HepG2 (cell line): ENCODE measurements around the gene LSMEM2. TPM values are rescaled to one million over a fixed set of nuclear protein-coding genes. Genes with fewer than 3 reads are reported as not detected.

Source experiments
- FOXA1 ChIP-seq, 2 experiments: fragments of 450-650 bp in 1 of 2; sonication (generic) in 1 of 2; formaldehyde crosslinking in 1 of 2; IDR thresholded peaks; 2 replicates each; pipeline versions ENCODE4 v1.4.0 to v1.6.1; 2016 to 2020; ENCODE audit warnings: missing genetic modification reagents in 1 of 2
- GFI1 ChIP-seq: sonication (generic); formaldehyde crosslinking; IDR thresholded peaks from 2 replicates; pipeline ENCODE4 v1.5.0; 2020; ENCODE audit warnings: missing genetic modification reagents, mild to moderate bottlenecking, borderline replicate concordance
- HOXD1 ChIP-seq: sonication (generic); formaldehyde crosslinking; IDR thresholded peaks from 2 replicates; pipeline ENCODE4 v1.5.0; 2020; ENCODE audit warnings: missing genetic modification reagents
- JDP2 ChIP-seq: sonication (generic); formaldehyde crosslinking; IDR thresholded peaks from 2 replicates; pipeline ENCODE4 v1.8.1; 2022; ENCODE audit warnings: missing genetic modification reagents, borderline replicate concordance
- JUNB ChIP-seq: sonication (generic); formaldehyde crosslinking; IDR thresholded peaks from 2 replicates; pipeline ENCODE4 v1.8.0; 2022; ENCODE audit warnings: missing genetic modification reagents, mild to moderate bottlenecking, borderline replicate concordance
- KAT2B ChIP-seq: fragments of 150-350 bp; IDR thresholded peaks from 2 replicates; pipeline ENCODE4 v1.6.1; 2014; ENCODE audit warnings: low read depth, low read length, borderline replicate concordance
- MBNL3 ChIP-seq: fragments of 250-450 bp; sonication (Bioruptor Pico); conservative IDR thresholded peaks from 2 replicates; pipeline ENCODE4 v1.8.0; 2022; ENCODE audit warnings: mild to moderate bottlenecking, inconsistent platforms
- PLRG1 ChIP-seq: fragments of 450-650 bp; conservative IDR thresholded peaks from 2 replicates; pipeline ENCODE4 v1.6.1; 2016
- PPARG ChIP-seq: conservative IDR thresholded peaks from 2 replicates; pipeline ENCODE4 v1.6.1; 2016; ENCODE audit warnings: missing biosample characterization, missing genetic modification reagents
- RELA ChIP-seq: sonication (generic); formaldehyde crosslinking; IDR thresholded peaks from 2 replicates; pipeline ENCODE4 v1.4.0; 2020; ENCODE audit warnings: missing genetic modification reagents
- SMARCC2 ChIP-seq: fragments of 450-650 bp; IDR thresholded peaks from 2 replicates; pipeline ENCODE4 v1.6.1; 2017; ENCODE audit warnings: antibody characterized with exemption, mild to moderate bottlenecking
- SOX6 ChIP-seq, 2 experiments: fragments of 450-650 bp in 1 of 2; sonication (generic) in 1 of 2; formaldehyde crosslinking in 1 of 2; IDR thresholded peaks; 2 replicates each; pipeline versions ENCODE4 v1.4.0 to v1.6.1; 2017 to 2020; ENCODE audit warnings: antibody characterized with exemption in 1 of 2, mild to moderate bottlenecking in 1 of 2, missing genetic modification reagents in 1 of 2
- SP1 ChIP-seq, 2 experiments: fragments of 450-650 bp in 1 of 2; sonication (generic) in 1 of 2; formaldehyde crosslinking in 1 of 2; IDR thresholded peaks; 2 replicates each; pipeline versions ENCODE4 v1.4.0 to v1.6.1; 2016 to 2020; ENCODE audit warnings: missing genetic modification reagents in 1 of 2
- XRCC5 ChIP-seq: fragments of 200-400 bp; formaldehyde crosslinking; optimal IDR thresholded peaks from 2 replicates; pipeline ENCODE3; 2017; ENCODE audit warnings: mild to moderate bottlenecking, low read length
- ZC3H4 ChIP-seq: sonication (generic); formaldehyde crosslinking; IDR thresholded peaks from 2 replicates; pipeline ENCODE4 v1.4.0; 2020; ENCODE audit warnings: missing genetic modification reagents, borderline replicate concordance
- ZNF12 ChIP-seq: sonication (generic); formaldehyde crosslinking; IDR thresholded peaks from 2 replicates; pipeline ENCODE4 v1.5.0; 2020; ENCODE audit warnings: missing genetic modification reagents
- ZNF180 ChIP-seq: sonication (generic); formaldehyde crosslinking; IDR thresholded peaks from 2 replicates; pipeline ENCODE4 v1.4.0; 2020; ENCODE audit warnings: low read depth, missing genetic modification reagents, borderline replicate concordance
- ZNF572 ChIP-seq: sonication (generic); formaldehyde crosslinking; IDR thresholded peaks from 2 replicates; pipeline ENCODE4 v1.5.1; 2020; ENCODE audit warnings: mild to moderate bottlenecking, missing genetic modification reagents
- ZNF776 ChIP-seq: sonication (generic); formaldehyde crosslinking; IDR thresholded peaks from 2 replicates; pipeline ENCODE4 v1.4.0; 2020; ENCODE audit warnings: mild to moderate bottlenecking, missing genetic modification reagents
- polyA plus RNA-seq, 8 experiments: library from polyadenylated mRNA; depleted of rRNA in 3 of 8; stranded (reverse) in 7 of 8; unstranded in 1 of 8; fragments of >200 nt; fragmentation: Illumina TruSeq in 4 of 8; extraction: Trizol in 4 of 8; gene quantifications; 2 replicates each; pipeline versions ENCODE4 v1.2.1 to v1.2.3, GENCODE V29; 2011 to 2016; ENCODE audit warnings: low read depth in 4 of 8, missing spikeins in 1 of 8, mixed read lengths in 1 of 8; ENCODE audit not compliant: insufficient read depth in 1 of 8
- total RNA-seq, 5 experiments: library from RNA; depleted of rRNA; stranded (reverse); fragments of >200 nt; fragmentation: Illumina TruSeq; extraction: Trizol; gene quantifications; 2 replicates each; pipeline ENCODE4 v1.2.3, GENCODE V29; 2016; ENCODE audit warnings: low read depth in 1 of 5
- TF ChIP-seq, protein P1 (sequence below): conservative IDR thresholded peaks from 2 replicates; pipeline ENCODE4 v1.6.1; 2018; ENCODE audit warnings: missing genetic modification reagents
- TF ChIP-seq, protein P2 (sequence below): sonication (generic); formaldehyde crosslinking; IDR thresholded peaks from 2 replicates; pipeline ENCODE4 v1.5.0; 2020; ENCODE audit warnings: missing genetic modification reagents
- TF ChIP-seq, protein P3 (sequence below): IDR thresholded peaks from 2 replicates; pipeline ENCODE4 v1.6.1; 2016; ENCODE audit warnings: low read depth, borderline replicate concordance
- TF ChIP-seq, protein P4 (sequence below): sonication (generic); formaldehyde crosslinking; IDR thresholded peaks from 2 replicates; pipeline ENCODE4 v1.4.0; 2020; ENCODE audit warnings: missing genetic modification reagents

Gene LSMEM2
- total and polyA plus RNA-seq, 2 of the 13 experiments (the other 11 are each of a cell fraction or from before 2014, with no cell fraction given): 0.07 to 0.41 TPM

DNA sequence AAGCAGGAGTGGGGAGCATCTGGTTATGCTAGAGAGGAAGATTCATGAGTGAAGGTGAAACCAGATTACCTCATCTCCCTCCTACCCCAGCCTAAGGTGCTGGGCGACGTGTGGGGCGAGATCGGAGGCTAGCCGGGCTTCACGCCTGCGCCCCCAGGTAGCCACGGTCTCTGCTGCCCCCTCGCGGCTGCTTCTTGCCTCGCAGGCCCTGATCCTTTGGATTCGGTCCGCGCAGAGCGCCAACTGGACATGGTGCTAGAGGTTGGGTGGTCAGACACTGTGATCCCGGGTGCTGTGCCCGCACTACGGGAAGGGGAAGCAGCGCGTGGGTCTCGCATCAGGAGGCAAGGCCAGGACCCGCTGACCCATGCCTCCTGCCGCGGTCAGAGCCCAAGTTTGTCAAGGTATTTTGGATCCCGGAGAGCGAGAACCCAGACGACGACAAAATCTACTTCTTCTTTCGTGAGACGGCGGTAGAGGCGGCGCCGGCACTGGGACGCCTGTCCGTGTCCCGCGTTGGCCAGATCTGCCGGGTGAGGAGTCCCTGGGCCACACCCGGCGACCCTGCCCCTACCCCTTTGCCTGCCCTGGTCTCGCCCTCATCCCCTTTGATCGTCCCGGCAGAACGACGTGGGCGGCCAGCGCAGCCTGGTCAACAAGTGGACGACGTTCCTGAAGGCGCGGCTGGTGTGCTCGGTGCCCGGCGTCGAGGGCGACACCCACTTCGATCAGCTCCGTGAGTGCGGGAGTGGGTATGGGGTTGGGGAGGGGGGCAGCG, 5.8 kb upstream of the LSMEM2 start (continued):
- TF ChIP-seq SOX6 (IDR thresholded peaks at IDR 0.05): no peak
- peak; percentile 45; the same call in 1 of the 2 replicates for TF ChIP-seq SOX6 (CRISPR knock-in tag; IDR thresholded peaks at IDR 0.05)
- TF ChIP-seq GFI1 (CRISPR knock-in tag): no peak
- 0 out of 2 replicates have a peak, but pooled peaks have one; percentile 36 for TF ChIP-seq PPARG (CRISPR knock-in tag)
- TF ChIP-seq, protein P1, sequence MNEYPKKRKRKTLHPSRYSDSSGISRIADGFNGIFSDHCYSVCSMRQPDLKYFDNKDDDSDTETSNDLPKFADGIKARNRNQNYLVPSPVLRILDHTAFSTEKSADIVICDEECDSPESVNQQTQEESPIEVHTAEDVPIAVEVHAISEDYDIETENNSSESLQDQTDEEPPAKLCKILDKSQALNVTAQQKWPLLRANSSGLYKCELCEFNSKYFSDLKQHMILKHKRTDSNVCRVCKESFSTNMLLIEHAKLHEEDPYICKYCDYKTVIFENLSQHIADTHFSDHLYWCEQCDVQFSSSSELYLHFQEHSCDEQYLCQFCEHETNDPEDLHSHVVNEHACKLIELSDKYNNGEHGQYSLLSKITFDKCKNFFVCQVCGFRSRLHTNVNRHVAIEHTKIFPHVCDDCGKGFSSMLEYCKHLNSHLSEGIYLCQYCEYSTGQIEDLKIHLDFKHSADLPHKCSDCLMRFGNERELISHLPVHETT (CRISPR knock-in tag): no peak
- no peak for TF ChIP-seq JUNB (CRISPR knock-in tag)
- TF ChIP-seq ZNF572 (CRISPR knock-in tag): peak; percentile 70; the same call in 1 of the 2 replicates
- TF ChIP-seq, protein P2, sequence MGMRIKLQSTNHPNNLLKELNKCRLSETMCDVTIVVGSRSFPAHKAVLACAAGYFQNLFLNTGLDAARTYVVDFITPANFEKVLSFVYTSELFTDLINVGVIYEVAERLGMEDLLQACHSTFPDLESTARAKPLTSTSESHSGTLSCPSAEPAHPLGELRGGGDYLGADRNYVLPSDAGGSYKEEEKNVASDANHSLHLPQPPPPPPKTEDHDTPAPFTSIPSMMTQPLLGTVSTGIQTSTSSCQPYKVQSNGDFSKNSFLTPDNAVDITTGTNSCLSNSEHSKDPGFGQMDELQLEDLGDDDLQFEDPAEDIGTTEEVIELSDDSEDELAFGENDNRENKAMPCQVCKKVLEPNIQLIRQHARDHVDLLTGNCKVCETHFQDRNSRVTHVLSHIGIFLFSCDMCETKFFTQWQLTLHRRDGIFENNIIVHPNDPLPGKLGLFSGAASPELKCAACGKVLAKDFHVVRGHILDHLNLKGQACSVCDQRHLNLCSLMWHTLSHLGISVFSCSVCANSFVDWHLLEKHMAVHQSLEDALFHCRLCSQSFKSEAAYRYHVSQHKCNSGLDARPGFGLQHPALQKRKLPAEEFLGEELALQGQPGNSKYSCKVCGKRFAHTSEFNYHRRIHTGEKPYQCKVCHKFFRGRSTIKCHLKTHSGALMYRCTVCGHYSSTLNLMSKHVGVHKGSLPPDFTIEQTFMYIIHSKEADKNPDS: 0 out of 2 replicates have a peak, but pooled peaks have one; percentile 33
- TF ChIP-seq ZC3H4 (CRISPR knock-in tag): no peak
- TF ChIP-seq JDP2 (CRISPR knock-in tag): no peak
- TF ChIP-seq RELA: peak; percentile 78; the same call in 1 of the 2 replicates
- no peak for TF ChIP-seq ZNF12 (CRISPR knock-in tag)
- no peak for TF ChIP-seq SMARCC2
- TF ChIP-seq, protein P3, sequence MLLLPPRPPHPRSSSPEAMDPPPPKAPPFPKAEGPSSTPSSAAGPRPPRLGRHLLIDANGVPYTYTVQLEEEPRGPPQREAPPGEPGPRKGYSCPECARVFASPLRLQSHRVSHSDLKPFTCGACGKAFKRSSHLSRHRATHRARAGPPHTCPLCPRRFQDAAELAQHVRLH (CRISPR knock-in tag): peak; percentile 72; the same call in 1 of the 2 replicates
- TF ChIP-seq, protein P4, sequence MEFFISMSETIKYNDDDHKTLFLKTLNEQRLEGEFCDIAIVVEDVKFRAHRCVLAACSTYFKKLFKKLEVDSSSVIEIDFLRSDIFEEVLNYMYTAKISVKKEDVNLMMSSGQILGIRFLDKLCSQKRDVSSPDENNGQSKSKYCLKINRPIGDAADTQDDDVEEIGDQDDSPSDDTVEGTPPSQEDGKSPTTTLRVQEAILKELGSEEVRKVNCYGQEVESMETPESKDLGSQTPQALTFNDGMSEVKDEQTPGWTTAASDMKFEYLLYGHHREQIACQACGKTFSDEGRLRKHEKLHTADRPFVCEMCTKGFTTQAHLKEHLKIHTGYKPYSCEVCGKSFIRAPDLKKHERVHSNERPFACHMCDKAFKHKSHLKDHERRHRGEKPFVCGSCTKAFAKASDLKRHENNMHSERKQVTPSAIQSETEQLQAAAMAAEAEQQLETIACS (CRISPR knock-in tag): no peak
- TF ChIP-seq PLRG1: no peak
- peak; percentile 28; the same call in 1 of the 2 replicates for TF ChIP-seq ZNF776 (CRISPR knock-in tag)
- no peak for TF ChIP-seq HOXD1 (CRISPR knock-in tag)
- no peak for TF ChIP-seq ZNF180
- TF ChIP-seq SP1 (IDR thresholded peaks at IDR 0.05): no peak
- TF ChIP-seq SP1 (CRISPR knock-in tag; IDR thresholded peaks at IDR 0.05): peak; percentile 40; the same call in 1 of the 2 replicates
- TF ChIP-seq MBNL3 (CRISPR knock-in tag): no peak
- TF ChIP-seq XRCC5: peak; percentile 37
- TF ChIP-seq KAT2B: no peak
- TF ChIP-seq FOXA1 (IDR thresholded peaks at IDR 0.05): no peak
- TF ChIP-seq FOXA1 (CRISPR knock-in tag; IDR thresholded peaks at IDR 0.05): peak; percentile 35; the same call in 1 of the 2 replicates
